Mesenteric fat pad (tissue), 1 donor: Measurements from ENCODE around the gene RHCG. TPM values are rescaled to one million over a fixed set of nuclear protein-coding genes. Genes with fewer than 3 reads are reported as not detected.

ENCODE experiments used
- DNase-seq: peaks from one replicate; pipeline ENCODE4 v3.0.0-alpha.2; 2020; ENCODE audit warnings: low spot score
- long read RNA-seq: library from polyadenylated mRNA; unstranded; transcript quantifications from one replicate; pipeline ENCODE4 v2.0.0, GENCODE V29; 2020
- total RNA-seq: library from RNA; stranded (reverse); fragmentation: NEBNext Ultra II Directional; extraction: Animal tissue kit (Norgen Biotek cat#: 25700); gene quantifications from one replicate; pipeline ENCODE4 v1.2.1, GENCODE V29; 2021
- donor health status: DM: yes; HTN: yes; CAD: no.

RHCG gene
- total RNA-seq: 5.7 TPM
- long read RNA-seq, transcript RHCG-207 (11 exons, 1,909 nt): minor isoform, 6 of 83 reads
- long read RNA-seq, transcript RHCG-201 (11 exons, 1,982 nt): major isoform, 61 of 83 reads
- long read RNA-seq, partial matches to known transcripts: 0 of 83 reads
- long read RNA-seq, other reads (novel, unspliced or antisense): 16 of 83 reads

GRCh38 chr15:89496155-89497098 is at the start of gene RHCG:
Gene RHCG, minus strand, starts transcription at chr15:89496583. Its CDS starts 39 bp downstream, at chr15:89496544.
- peak; percentile 89 for DNase-seq

GRCh38 chr15:89543389-89543788 is 47.0 kb upstream of the RHCG start:
- no peak for DNase-seq

DNA sequence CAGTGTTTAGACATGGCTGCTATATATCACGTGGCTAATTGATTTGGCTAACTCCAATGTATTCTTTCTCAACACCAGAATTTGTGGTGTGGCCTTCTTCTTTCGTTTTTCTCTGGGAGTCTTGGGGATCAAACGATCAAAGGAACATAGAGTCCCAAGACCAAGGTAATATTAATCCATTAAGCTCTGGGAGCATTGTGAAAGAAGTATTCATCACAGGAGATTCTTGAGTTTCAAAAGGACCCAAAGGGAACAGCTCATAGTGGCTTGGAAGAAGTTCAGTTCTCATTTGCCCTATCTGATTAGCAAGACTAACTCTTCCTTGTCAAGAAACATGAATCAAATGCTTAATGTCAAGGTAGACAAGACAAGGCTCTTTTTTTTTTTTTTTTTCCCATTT is 46.0 kb upstream of the RHCG start:
- DNase-seq: no peak

DNA sequence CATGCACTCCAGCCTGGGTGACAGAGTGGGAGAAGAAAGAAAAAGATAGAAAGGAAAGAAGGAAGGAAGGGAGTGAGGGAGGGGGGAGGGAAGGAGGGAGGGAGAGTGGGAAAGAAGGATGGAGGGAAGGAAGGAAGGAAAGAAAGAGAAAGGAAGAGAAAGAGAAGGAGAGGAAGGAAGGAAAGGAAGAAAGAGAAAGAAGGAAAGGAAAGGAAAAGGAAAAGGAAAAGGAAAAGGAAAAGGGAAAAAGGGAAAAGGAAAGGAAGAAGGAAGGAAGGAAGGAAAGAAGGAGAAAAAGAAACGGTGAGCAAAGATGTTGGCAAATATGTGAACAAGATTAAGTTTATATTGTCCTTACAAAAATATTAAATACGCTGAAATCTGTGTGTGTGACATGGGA is 42.6 kb upstream of the RHCG start:
- no peak for DNase-seq

DNA sequence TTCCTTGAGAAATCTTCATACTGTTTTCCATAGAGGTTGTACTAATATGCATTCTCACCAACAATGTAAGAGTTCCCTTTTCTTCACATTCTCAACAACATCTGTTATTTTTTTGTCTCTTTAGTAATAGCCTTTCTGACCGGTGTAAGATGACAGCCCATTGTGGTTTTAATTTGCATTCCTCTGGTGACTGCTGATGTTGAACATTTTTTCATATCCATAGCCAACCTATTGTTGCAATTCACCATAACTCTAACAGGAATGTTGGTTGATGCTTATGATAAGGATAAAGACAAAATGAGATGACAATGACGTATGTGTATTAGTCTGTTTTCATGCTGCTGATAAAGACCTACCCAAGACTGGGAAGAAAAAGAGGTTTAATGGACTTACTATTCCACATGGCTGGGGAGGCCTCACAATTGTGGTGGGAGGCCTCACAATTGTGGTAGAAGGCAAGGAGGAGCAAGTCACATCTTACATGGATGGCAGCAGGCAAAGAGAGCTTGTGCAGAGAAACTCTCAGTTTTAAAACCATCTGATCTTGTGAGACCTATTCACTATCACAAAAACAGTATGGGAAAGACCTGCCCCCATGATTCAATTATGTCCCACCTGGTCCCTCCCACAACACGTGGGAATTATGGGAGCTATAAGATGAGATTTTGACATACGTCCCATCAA is 37.6 kb upstream of the RHCG start:
- no peak for DNase-seq

DNA sequence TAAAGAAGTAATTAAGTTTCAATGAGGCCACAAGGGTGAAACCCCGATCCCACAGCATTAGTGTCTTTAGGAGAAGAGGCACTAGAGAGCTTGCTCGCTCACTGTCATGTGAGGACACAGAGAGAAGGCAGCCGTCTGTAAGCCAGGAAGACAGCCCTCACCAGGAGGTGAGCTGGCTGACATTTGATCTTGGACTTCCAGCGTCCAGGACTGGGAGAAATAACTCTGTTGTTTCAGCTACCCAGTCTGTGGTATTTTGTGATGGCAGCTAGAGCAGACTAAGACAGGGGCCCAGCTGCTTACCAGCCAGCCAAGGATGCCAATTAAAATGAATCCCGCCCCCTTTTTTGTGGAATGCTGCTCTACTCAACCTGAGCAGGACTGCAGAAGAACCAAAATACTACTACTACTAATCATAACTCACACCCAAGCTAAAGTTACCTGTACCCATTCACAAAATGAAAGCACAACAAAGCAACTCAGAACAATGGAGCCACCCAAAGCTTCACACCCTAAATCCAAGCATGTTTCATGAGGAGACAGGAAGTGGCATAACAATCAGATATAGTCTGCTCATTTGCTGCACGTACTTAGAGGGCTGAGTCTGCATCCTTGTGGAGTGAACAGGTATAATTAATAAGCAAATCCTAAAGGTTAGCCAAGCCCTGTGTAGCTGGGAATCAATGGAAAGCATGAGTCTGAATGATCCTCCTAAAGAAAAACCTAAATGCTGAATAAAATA is 35.6 kb upstream of the RHCG start:
- no peak for DNase-seq

GRCh38 chr15:89530976-89531375 is 34.6 kb upstream of the RHCG start:
- no peak for DNase-seq

DNA sequence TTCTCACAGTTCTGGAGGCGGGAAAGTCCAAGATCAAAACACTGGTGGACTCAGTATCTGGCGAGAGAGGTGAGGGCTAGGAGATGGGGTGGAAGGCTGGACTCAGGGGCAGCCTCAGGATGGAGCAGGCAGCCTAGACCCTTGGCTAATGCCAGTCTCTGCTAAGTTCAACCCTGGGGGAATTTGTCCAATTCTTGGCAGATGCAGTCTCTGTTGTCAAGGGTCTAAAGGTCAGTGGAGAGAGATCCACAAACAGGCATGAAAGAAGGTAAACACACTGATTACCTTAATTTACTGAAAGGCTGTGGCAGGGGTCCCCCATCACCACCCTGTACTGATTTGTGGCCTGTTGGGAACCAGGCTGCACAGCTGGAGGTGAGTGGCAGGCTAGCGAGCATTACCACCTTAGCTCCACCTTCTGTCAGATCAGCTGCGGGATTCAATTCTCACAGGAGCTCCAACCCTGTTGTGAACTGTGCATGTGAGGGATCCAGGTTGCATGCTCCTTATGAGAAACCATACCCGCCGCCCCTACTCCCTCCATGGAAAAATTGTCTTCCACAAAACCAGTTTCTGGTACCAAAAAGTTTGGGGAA is 32.5 kb upstream of the RHCG start:
- no peak for DNase-seq

GRCh38 chr15:89526601-89527441 is 30.4 kb upstream of the RHCG start:
- DNase-seq: no peak

DNA sequence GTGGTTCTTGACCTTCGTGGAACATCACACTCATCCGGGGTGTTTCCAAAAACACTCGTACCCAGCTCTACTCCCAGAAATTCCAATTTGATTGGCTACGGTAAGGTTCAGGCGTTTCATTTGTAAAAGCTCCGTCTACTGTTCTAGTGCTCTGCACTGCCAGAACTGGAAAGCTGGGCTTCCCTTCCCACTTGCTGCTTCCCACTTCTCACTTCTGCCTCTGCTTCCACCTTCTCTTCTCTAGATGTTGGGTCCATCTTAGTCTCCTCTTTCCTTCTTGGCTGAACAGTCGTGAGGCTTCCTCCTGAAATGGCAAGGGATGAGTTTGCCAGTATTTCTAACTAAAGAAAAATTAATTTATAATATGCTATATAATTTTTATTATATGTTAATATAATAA is 29.8 kb upstream of the RHCG start:
- DNase-seq: no peak

DNA sequence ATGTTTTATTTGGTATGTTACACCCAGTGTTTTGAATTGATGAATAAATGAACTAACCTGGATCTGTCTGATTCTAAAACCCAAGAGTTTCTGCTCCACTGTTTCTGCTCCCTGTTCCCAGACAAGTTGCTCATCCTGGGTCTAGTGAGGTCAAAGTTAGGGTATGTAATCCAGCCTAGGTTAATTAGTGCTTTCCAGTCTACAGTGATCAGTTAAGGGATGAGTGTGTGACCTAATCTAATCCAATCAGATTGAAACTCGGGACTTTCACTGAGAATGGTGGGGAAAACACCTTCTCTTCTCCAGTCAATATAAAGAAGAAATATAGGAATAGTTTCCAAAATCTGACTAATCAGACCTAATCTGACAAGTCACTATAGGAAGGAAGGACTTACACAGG is 27.8 kb upstream of the RHCG start:
- no peak for DNase-seq

- DNase-seq: no peak
Observed at GRCh38 chr15:89523101-89523500, 26.7 kb upstream of the RHCG start.

DNA sequence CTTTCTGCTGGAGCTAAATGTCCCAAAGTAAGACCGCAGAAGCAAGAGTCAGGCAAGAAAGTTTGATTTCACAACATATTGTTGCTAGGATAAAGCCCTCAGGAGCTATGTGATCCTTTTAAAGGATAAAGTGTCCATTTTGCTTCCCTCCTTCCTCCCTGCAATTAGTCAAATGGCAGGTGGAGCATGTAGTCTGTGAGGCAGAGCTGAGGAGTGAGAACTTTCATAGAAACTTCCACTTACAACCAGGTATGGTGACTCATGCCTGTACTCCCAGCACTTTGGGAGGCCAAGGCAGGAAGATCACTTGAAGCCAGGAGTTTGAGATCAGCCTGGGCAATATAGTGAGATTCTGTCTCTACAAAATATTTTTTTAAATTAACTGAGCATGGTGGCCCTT is 25.2 kb upstream of the RHCG start:
- DNase-seq: no peak

GRCh38 chr15:89515477-89515876 is 19.1 kb upstream of the RHCG start:
- DNase-seq: no peak

DNA sequence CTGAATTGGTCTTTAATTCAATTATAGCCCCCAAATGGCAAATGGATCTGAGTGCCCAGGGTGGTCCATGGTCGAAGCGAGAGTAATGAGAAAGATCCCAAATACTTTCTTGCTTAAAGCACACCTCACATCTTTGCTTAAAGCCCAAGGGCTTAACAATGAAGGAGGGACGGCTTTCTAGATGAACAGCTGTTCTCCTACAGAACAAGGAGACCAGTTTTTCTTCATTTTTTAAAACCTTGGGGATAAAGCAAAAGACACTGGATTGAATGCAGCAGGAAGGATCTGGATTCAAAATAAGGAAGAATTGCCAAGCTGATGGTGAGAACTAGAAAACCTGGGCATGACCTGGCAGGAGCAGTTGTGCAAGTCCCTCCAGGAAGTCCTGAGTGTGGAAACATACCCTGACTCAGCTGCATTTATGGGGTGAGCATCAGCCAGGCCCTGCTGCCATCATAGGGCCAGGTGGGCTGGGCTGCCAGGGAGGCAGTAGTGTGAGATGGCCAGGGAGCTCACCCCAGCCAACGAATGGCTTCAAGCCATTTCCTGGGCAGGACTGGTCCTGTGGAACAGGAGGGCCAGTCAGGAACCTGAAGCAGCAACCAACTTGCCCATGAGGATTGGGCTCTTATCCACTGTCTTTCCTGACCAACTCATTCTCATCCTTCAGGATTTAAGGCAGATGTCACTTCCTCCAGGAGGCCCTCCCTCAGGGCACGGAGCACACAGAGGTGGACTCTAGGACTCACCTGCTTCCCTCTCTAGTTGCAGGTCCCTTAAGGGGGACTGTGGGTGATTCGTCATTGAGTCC is 18.4 kb upstream of the RHCG start:
- DNase-seq: no peak

DNA sequence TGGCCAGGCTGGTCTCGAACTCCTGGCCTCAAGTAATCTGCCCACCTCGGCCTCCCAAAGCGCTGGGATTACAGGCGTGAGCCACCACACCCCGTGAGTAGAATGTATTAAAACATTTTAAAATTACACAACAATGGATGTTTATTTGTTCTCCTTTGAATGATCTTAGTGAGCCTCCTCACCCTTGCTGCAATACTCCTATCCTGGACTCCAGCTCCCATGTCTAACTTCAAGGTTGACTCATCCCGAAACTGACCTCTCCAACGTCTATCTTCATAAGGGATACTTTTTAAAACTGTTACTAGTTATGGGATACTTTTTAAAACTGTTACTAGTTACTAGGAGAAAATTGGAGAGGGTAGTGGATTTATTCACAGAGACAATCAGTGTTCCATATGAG is 17.8 kb upstream of the RHCG start:
- DNase-seq: no peak

- no peak for DNase-seq
Observed at GRCh38 chr15:89513284-89513683, 16.9 kb upstream of the RHCG start.

DNA sequence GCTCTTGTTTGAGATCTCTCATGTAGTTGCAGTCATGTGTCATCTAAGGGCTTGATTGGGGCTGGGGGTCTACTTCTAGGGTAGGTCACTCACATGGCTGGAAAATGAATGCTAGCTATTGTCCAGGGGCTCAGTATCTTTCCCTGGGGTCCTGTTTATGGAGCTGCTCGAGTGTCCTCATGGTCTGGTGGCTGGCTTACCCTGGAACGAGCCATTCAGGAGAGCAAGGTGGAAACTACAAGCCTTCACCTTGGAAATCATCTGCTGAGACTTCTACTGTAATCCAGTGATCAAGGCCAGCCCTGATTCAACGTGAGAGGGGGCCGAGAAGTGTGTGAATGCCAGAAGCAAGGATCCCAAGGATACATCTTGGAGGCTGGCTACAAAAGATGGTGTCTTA is 16.2 kb upstream of the RHCG start:
- no peak for DNase-seq

DNA sequence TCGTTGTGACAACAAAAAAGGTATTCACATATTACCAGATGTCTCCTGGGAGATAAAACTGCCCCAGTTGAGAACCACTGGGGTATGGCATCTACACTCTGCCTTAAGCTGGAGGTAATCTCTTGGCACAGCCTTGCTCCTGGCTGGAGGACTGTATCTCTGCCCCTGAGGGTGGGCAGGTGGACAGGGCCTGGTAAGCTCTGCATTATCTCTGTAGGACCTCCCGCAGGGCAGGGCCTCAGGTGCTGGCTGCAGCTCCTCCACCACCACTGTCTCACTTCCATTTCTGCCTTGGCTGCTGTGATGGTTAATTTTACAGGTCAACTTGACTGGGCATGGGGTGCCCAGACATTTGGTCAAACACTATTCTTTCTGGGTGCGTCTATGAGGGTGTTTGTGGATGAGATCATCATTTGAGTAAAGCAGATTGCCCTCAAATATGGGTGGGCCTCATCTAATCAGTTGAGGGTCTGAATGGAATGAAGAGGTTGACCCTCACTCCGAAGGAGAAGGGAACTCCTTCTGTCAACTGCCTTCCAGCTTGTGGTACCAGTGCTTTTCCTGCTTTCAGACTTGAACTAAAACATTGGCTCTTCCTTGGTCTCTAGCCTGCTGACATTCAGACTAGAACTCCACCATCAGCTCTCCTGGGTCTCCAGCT is 9.8 kb upstream of the RHCG start:
- peak; percentile 76 for DNase-seq
